IMR-90 (cell line): ENCODE results near the gene ARHGEF16. TPM values are rescaled to one million over a fixed set of nuclear protein-coding genes. Genes with fewer than 3 reads are reported as not detected.

ENCODE experiments used
- ATAC-seq: fragments of 200-7000 bp; cut with Tn5 transposase; 2 replicates; pipeline ENCODE4 v1.9.1; 2020; ENCODE audit warnings: low read depth, mild to moderate bottlenecking, moderate library complexity
- BruUV-seq: library from RNA; stranded (reverse); fragments of 400-500 nt; replicated peaks from 2 replicates; lab custom pipeline; 2021; lab: Mats Ljungman, UMichigan
- CTCF ChIA-PET: fragments of 300-600 bp; formaldehyde crosslinking; extraction: SDS; loops from one replicate; lab custom pipeline; 2021; ENCODE audit warnings: antibody characterized with exemption; lab: Yijun Ruan, JAX
- POLR2A ChIA-PET: fragments of 300-600 bp; sonication (Branson Sonifier 250); formaldehyde crosslinking; loops from one replicate; lab custom pipeline; 2022; ENCODE audit warnings: antibody characterized with exemption; ENCODE audit not compliant: unreplicated experiment; lab: Charles Lee
- DNase-seq: peaks from one replicate; pipeline ENCODE4 v3.0.0; 2013
- H2AFZ ChIP-seq: replicated peaks from 2 replicates; pipeline ENCODE3; 2013; ENCODE audit warnings: low read length, mild to moderate bottlenecking; ENCODE audit not compliant: poor library complexity
- H2AK5ac ChIP-seq: 2 replicates; pipeline ENCODE4 v1.6.1; 2013; ENCODE audit warnings: low read depth, low read length, inconsistent platforms
- H2AK9ac ChIP-seq: replicated peaks from 2 replicates; pipeline ENCODE3; 2013; ENCODE audit warnings: mild to moderate bottlenecking, low read depth, low read length, moderate library complexity; ENCODE audit not compliant: poor library complexity
- H2BK120ac ChIP-seq: 2 replicates; pipeline ENCODE4 v1.6.1; 2013; ENCODE audit warnings: low read depth, low read length, inconsistent platforms
- H2BK15ac ChIP-seq: 3 replicates; pipeline ENCODE4 v1.6.1; 2013; ENCODE audit warnings: low read depth, low read length, inconsistent platforms
- H2BK20ac ChIP-seq: 2 replicates; pipeline ENCODE4 v1.6.1; 2013; ENCODE audit warnings: low read depth, mild to moderate bottlenecking, inconsistent platforms, low read length, moderate library complexity
- H2BK5ac ChIP-seq: 2 replicates; pipeline ENCODE4 v1.6.1; 2013; ENCODE audit warnings: mild to moderate bottlenecking, low read depth, low read length, inconsistent platforms; ENCODE audit not compliant: poor library complexity, severe bottlenecking
- H3K14ac ChIP-seq: replicated peaks from 2 replicates; pipeline ENCODE4 v1.6.1; 2013; ENCODE audit warnings: low read depth, low read length, inconsistent platforms
- H3K18ac ChIP-seq: 2 replicates; pipeline ENCODE4 v1.6.1; 2013; ENCODE audit warnings: low read depth, low read length, control low read depth
- H3K23ac ChIP-seq: 2 replicates; pipeline ENCODE4 v1.6.1; 2013; ENCODE audit warnings: low read depth, low read length, inconsistent platforms
- H3K27ac ChIP-seq: 2 replicates; pipeline ENCODE4 v1.5.1; 2013; ENCODE audit warnings: mild to moderate bottlenecking, control low read depth, low read length; ENCODE audit not compliant: insufficient read depth
- H3K27me3 ChIP-seq: 2 replicates; pipeline ENCODE4 v1.6.1; 2013; ENCODE audit warnings: low read length; ENCODE audit not compliant: control insufficient read depth, insufficient read depth
- H3K36me3 ChIP-seq: 2 replicates; pipeline ENCODE4 v1.6.1; 2013; ENCODE audit warnings: low read length, mixed read lengths; ENCODE audit not compliant: control insufficient read depth, insufficient read depth
- H3K4ac ChIP-seq: 2 replicates; pipeline ENCODE4 v1.6.1; 2013; ENCODE audit warnings: low read depth, low read length, inconsistent platforms
- H3K4me1 ChIP-seq: 2 replicates; pipeline ENCODE4 v1.6.1; 2013; ENCODE audit warnings: low read length, mixed read lengths; ENCODE audit not compliant: control insufficient read depth, insufficient read depth
- H3K4me2 ChIP-seq: 2 replicates; pipeline ENCODE4 v1.6.1; 2013; ENCODE audit warnings: low read depth, mild to moderate bottlenecking, control low read depth, low read length, moderate library complexity
- H3K4me3 ChIP-seq: 2 replicates; pipeline ENCODE4 v1.5.1; 2013; ENCODE audit warnings: low read depth, mild to moderate bottlenecking, control low read depth, low read length, moderate library complexity; ENCODE audit not compliant: insufficient read depth
- H3K56ac ChIP-seq: 2 replicates; pipeline ENCODE4 v1.6.1; 2013; ENCODE audit warnings: low read length, inconsistent platforms; ENCODE audit not compliant: insufficient read depth; ENCODE audit errors: extremely low read depth
- H3K79me1 ChIP-seq, 2 experiments: 2 replicates each; pipeline ENCODE4 v1.6.1; 2013; ENCODE audit warnings: low read length in 2 of 2, inconsistent platforms in 1 of 2, low read depth in 1 of 2
- H3K9ac ChIP-seq: 2 replicates; pipeline ENCODE4 v1.6.1; 2013; ENCODE audit warnings: low read depth, low read length, control low read depth
- H3K9me1 ChIP-seq: 2 replicates; pipeline ENCODE4 v1.6.1; 2013; ENCODE audit warnings: low read length, inconsistent platforms; ENCODE audit not compliant: insufficient read depth
- H3K9me3 ChIP-seq: 2 replicates; pipeline ENCODE4 v1.6.1; 2013; ENCODE audit warnings: low read length; ENCODE audit not compliant: control insufficient read depth, insufficient read depth
- H4K20me1 ChIP-seq: 2 replicates; pipeline ENCODE4 v1.6.1; 2013; ENCODE audit warnings: low read length, inconsistent platforms; ENCODE audit not compliant: insufficient read depth
- H4K5ac ChIP-seq: 2 replicates; pipeline ENCODE4 v1.6.1; 2013; ENCODE audit warnings: mild to moderate bottlenecking, low read depth, low read length, control low read depth
- H4K8ac ChIP-seq, 2 experiments: 2 replicates each; pipeline ENCODE4 v1.6.1; 2013; ENCODE audit warnings: low read depth in 2 of 2, low read length in 2 of 2, control low read depth in 1 of 2, inconsistent platforms in 1 of 2
- H4K91ac ChIP-seq: 2 replicates; pipeline ENCODE4 v1.6.1; 2013; ENCODE audit warnings: low read depth, low read length, inconsistent platforms; ENCODE audit not compliant: insufficient read depth
- ELK1 ChIP-seq: fragments of 150-350 bp; IDR thresholded peaks from 2 replicates; pipeline ENCODE4 v1.6.1; 2016; ENCODE audit warnings: low read depth, mild to moderate bottlenecking, low read length, moderate library complexity, borderline replicate concordance
- WGBS, 2 experiments: methylation state at CpG; one replicate each; pipeline versions ENCODE4 v1.1.5 to v1.1.7; 2013; ENCODE audit warnings: missing lambda C conversion rate in 2 of 2; ENCODE audit not compliant: insufficient read length in 1 of 2; ENCODE audit errors: extremely low coverage in 2 of 2; 5-methylcytosine and 5-hydroxymethylcytosine counted together
- dilution Hi-C: fragments of 300-500 bp; cut with HindIII; formaldehyde crosslinking; loops from one replicate; pipeline ENCODE4 v1.14.3; 2018; ENCODE audit warnings: low sequenced_read_pairs; ENCODE audit not compliant: unreplicated experiment
- in situ Hi-C: fragments of 300-500 bp; cut with MboI; formaldehyde crosslinking; loops from 3 replicates; pipeline ENCODE4 v1.14.3; 2019; ENCODE audit warnings: low sequenced_read_pairs, inconsistent platforms, mixed read lengths
- intact Hi-C: fragments of 100-400 bp; cut with micrococcal nuclease; formaldehyde crosslinking; loops from 2 replicates; pipeline ENCODE4 v1.10.0; 2022
- polyA plus RNA-seq, 3 experiments: library from polyadenylated mRNA; depleted of rRNA; stranded (reverse); fragments of >200 nt; gene quantifications; 2 replicates each; pipeline ENCODE4 v1.2.3, GENCODE V29; 2012; ENCODE audit warnings: low replicate concordance in 1 of 3
- total RNA-seq: library from RNA; depleted of rRNA; stranded (reverse); fragments of >200 nt; gene quantifications from 2 replicates; pipeline ENCODE4 v1.2.3, GENCODE V29; 2012

ARHGEF16 gene
- total and polyA plus RNA-seq, 2 of the 4 experiments (the other 2 are of a cell fraction), result 0.18 to 0.39 TPM

GRCh38 chr1:3511856-3512255 lies 57.4 kb downstream of the ARHGEF16 start:
- dilution Hi-C loops, result no loop called here
- no peak overlapping the region for H3K18ac ChIP-seq
- POLR2A ChIA-PET, result no interaction called here

More at GRCh38 chr1:3511856-3512255, 57.4 kb downstream of the ARHGEF16 start:
- no peaks in the 10 kb centered on the region for H3K79me1 ChIP-seq
- no peak overlapping the region for H2BK20ac ChIP-seq
- no peak overlapping the region for H3K56ac ChIP-seq
- H3K9me1 ChIP-seq, result no peaks in the 10 kb centered on the region
- intact Hi-C loops, result no loop called here
- BruUV-seq, result no TSS peak
- 100% methylated on average over 9 of the region's 15 CpGs; no CpG with 5 or more reads in 1 of the 2 experiments for WGBS, 2 experiments
- H3K23ac ChIP-seq, result no peak overlapping the region
- no peak overlapping the region for H2BK5ac ChIP-seq
- H3K9ac ChIP-seq, result no peak overlapping the region
- H2BK15ac ChIP-seq, result no peak overlapping the region
- no peak overlapping the region for H3K4me3 ChIP-seq
- H3K36me3 ChIP-seq, result no peaks in the 10 kb centered on the region
- no peak overlapping the region for H4K91ac ChIP-seq
- no peak for ATAC-seq
- H4K20me1 ChIP-seq, result no peaks in the 10 kb centered on the region
- no peak overlapping the region for H4K8ac ChIP-seq
- no peak overlapping the region for H2AFZ ChIP-seq
- no peaks in the 10 kb centered on the region for H3K27me3 ChIP-seq
- H3K27ac ChIP-seq, result no peak overlapping the region
- H2AK9ac ChIP-seq, result no peak overlapping the region
- in situ Hi-C loops, result no loop called here
- H3K4me2 ChIP-seq, result no peak overlapping the region
- DNase-seq, result no peak
- no peak overlapping the region for H2AK5ac ChIP-seq
- H3K9me3 ChIP-seq, result peaks cover 1% of the 10 kb centered on the region; the same call in 1 of the 2 replicates
- no peak overlapping the region for H4K5ac ChIP-seq
- H2BK120ac ChIP-seq, result no peak overlapping the region
- TF ChIP-seq ELK1, result no peak
- CTCF ChIA-PET, result no interaction called here
- no peak overlapping the region for H3K4ac ChIP-seq
- no peaks in the 10 kb centered on the region for H3K4me1 ChIP-seq
- H3K14ac ChIP-seq, result no peak overlapping the region
